Stimulated activated CD4-positive, alpha-beta T cell treated with anti-CD3 and anti-CD28 coated beads, Interleukin-1b, Interleukin-23, amount 100 ng/mL, for 24 hours (primary cell): ENCODE data around the gene PDIA3.
"Not testable (repeated sequence)": the region's sequence is repeated elsewhere in the genome, so short reads cannot be mapped to it uniquely, and the experiment has no call there.

Experiments used
- DNase-seq, 4 experiments: peaks; one replicate each; pipeline ENCODE4 v3.0.0-alpha.2; 2020; ENCODE audit warnings: low read depth in 4 of 4, low spot score in 1 of 4

Gene PDIA3

DNA sequence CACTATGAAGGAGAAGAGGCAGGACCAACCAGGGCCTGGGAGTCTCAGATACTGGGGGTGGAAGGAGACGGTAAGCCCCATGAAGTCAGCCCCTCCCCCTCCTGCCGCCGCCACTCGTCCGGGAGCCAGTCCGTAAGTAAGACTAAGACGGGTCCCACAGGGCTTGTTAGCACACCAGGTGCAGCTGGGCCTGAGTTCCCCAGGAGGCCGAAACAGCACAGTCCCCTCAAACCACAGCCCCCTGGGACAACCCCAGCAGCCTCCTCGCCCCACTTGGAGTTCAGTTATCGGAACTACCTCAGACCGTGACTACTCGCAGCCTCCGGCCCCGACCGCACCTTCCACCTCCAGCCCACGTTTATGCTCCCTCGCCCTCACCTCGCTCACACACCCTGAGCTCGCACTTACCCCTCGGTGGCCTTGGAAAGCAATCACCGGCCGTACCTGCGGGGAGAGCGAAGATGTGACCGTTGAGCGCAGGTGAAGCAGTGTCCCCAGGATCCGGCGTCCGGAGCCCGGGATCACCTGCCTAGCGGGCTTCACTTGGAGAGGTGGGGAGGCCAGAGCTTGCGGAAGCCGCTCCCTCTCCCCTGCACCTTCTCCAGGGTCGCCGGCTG, 30.0 kb downstream of the PDIA3 start:
- DNase-seq: no peak

DNA sequence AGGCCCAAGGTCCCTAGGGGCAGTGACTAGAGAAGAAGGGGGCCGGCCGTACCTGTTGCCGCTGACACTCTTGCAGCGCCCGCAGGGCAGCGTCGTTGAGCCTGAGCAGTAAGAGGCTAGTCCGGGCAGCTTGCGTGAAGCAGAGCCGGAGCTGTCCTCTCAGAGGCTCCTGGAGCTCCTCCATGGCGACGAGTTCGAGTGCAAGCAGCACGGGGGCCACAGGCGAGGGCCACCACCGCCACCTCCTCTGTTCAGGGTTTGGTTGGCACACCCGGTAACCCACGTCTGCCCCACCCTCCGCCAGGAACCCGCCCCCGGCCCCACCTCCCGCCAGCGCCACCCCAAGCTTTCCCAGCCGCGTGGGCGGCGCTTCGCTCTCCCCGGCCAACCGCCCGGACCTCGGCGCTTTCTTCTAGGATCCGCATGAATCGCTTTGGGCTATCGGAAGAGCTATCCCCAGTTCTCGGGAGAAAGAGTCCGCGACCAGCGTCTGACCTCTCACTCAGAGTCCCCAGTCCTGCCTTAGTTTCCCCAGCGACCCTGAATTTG, 30.6 kb downstream of the PDIA3 start, which contains the start of gene ELL3:
ELL3 (minus strand) TSS at position 249 of the 549 bp plus-strand sequence; CDS start at position 184, 65 bp downstream.
- peak; percentile 38 to 73 (median 54) for DNase-seq

DNA sequence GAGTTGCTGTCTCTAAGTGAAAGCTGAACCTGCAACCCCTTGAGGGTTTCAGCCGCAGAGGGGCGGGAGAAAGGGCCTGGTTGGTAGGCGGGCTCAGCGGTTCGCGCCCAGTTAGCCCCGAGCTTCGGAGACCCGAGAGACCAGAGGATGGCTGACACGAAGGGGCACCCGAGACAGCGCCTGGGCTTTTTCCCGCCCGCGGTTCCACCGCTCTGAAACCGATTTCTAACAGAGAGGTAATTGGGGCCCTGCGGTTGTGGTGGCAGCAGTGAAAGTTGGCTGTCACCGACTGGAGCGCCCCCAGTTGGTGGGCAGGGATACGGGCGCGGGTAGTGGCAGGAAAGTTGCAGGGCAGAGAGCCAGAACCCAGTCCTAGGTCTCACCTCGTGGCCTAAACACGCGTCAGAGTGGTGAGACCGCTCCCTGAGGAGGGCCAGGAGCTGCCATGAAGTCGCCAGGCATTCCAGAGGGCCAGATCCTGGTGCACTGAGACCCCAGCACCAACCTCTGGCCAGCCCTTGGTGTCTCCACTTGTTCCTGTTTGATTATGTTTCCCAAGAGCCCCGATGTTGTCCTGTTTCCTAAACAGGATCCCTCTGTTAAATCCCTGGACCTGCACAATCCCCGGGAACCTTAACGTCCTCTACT, 31.2 kb downstream of the PDIA3 start:
- DNase-seq: peak; percentile 58 to 82 (median 69)

DNA sequence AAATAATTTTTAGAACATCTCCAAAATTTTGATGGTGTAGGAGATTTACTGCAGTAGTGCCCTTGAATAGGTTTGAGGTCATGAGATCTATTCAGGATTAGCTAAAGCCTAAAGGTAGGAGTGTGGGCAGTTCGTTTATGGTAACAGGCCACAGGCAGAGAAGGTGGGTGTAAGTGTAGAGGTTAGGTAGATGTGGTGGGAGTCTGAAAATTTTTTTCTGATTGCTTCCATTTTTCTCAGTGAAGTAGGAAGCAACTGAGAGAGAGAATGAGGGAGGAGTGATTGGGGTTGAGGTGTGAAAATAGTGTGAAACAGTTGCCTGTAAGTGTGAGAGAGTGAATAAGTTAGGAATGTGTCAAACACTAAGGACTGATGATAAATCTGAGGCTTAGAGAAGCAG, 32.8 kb downstream of the PDIA3 start:
- no peak for DNase-seq

DNA sequence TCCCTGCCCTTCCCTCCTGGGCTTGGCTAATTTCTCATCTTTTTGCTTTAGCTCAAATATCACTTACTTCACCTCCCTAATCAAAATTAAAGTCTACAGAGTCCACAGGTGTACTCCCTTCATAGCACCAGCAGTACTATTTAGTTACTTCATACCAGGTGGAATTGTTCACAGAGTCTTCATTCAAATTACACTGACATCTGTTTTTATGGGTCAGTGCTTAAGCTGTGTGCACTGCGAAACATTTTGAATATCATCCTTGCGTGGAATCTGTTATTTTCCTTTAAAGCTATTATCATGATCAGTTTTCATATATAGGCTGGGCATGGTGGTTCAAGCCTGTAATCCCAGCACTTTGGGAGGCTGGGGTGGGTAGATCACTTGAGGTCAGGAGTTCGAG, 43.2 kb downstream of the PDIA3 start:
- DNase-seq: no peak

DNA sequence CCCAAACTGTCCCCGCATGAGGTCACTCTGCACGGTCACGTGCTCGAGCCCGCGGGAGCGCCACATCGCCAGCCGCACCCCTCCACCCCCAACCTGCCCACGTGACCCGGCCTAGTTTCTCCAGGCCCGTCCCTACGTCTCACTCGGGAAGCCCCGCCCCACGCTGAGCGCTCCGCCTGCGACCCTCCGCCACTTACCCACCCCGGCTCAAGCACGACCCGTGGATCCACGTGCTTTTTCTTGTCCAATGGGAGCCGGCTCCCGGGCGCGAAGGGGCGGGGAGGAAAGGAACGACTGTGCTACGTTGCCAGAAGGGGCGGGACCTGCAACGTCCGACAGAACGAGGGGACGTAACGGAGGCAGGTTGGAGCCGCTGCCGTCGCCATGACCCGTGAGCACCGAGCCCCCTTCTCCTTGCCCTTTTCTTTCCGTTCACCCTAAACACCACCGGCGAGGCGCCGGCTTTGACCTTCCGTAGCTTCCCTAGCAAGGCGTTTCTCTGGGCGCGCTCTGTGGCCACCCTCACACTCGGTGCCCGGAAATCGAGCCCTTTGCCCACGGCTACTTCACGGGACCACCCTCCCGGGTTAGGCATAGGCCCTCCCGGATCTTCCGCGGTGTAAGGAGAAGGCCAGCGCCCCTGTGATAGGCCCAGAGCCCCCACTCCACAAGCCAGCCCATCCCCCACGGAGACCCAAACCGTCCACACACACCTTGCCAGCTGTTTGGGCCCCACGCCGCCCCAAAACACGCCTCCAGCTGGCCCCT, 45.9 kb downstream of the PDIA3 start, which contains the start of gene SERF2:
SERF2 (plus strand) TSS at position 328 of the 768 bp plus-strand sequence; CDS start at position 385, 57 bp downstream.
- peak; percentile 97 to 100 (median 99) for DNase-seq

DNA sequence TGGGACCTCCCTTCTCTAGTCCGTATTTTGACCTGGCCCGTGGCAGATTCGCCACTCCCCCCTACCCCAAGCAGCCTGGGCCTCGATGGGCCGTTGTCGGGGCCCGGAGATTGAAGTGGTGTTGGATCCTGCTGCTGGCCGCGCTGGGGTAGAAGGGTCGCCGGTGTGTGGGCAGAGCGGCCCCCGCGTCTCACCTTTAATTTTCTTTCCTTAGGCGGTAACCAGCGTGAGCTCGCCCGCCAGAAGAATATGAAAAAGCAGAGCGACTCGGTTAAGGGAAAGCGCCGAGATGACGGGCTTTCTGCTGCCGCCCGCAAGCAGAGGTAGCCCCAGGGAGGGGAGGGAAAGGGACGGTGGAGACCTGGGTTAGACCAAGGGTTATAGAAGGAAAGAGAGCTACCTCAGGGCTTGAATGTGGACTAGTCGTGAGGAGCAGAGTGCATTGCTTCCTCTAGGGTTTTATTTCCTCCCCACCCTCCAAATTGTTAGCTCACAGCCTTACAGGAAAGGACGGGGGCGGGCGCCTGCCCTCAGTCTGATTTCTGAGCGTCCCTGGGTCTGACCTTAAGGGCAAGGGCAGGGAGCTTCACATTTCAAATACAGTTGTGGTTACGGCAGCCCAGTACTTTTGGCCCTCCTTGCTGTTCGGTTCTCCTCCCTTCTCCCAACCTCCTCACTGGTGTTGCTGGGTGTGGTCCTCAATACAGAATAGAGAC, 46.7 kb downstream of the PDIA3 start:
- no peak for DNase-seq

DNA sequence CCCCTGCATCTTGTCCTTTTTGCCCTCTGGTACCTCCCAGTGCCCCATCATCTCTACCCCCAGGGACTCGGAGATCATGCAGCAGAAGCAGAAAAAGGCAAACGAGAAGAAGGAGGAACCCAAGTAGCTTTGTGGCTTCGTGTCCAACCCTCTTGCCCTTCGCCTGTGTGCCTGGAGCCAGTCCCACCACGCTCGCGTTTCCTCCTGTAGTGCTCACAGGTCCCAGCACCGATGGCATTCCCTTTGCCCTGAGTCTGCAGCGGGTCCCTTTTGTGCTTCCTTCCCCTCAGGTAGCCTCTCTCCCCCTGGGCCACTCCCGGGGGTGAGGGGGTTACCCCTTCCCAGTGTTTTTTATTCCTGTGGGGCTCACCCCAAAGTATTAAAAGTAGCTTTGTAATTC, 47.4 kb downstream of the PDIA3 start:
- no peak for DNase-seq

DNA sequence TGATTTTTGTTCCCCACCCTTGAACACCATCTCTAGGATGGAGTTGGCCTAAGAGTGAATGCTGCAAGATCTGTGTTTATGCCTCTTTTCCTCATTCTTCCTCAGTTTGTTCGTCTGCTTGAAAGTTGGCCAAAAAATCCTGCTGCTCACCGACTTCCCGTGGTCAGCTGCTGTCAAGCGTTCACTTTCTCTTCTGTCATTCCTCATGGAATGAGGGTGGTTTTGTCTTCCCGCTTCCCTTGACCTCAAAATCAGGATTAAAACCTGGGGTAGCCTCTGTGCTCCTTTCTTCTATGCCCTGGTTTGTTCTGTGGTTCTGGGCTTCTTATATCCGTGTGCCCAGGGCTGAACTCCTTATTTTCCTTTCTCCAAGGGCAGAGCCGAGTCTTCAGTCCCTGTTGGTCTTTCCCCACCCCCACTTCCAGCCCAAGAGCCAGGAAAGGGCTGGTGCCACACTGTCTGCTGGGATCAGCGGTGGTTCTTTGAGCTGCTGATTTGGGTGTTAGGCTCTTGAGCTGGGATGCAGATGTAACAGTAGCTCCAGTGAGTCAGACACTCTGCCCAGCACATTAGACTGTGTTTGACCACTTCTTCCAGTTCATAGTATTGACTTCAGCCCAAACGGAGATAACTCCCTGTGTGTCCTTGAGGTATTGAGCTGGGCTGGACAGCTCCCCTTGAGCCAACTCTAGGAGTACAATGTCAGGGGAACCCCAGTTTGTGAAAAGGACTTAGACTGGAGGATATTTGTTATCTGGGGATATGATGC, 48.2 kb downstream of the PDIA3 start:
- no peak for DNase-seq

DNA sequence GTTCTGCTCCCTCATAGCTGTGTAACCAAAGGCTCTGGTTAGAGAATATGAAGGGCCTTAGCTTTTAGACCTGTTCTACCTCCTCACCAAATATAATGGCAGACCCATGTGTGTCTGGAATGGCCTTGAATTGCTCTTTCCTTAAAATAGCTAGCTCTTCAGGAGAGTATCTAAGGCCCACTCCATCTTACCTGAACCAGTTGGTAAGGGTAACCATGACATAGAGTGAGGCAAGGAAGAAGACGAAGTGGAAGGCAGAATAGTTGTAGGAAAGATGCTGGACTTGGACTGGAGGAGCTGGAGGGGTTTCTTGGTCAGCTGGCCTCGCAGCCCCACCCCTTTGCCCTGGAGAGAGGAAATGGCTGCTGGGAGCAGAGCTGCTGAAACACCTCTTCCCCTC, 49.0 kb downstream of the PDIA3 start:
- DNase-seq: no peak

DNA sequence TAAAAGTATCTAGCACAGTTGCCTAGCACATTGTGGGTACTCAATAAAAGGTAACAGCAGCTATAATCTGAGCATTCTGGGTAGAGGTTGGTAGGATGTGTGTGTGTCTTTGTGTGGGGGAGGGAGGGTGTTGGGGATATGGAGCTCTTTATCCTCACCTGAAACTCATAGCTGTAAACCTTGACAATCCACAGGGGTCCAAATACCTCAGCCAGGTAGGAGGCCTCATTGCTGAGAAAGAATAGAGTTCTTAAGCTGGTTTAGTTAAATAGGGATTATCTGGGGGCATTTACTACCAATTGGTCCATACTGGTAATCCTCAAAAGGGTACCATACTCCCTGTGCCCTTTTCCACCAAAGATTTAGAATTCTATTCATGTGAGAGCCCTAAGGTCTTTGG, 49.8 kb downstream of the PDIA3 start:
- DNase-seq: no peak

DNA sequence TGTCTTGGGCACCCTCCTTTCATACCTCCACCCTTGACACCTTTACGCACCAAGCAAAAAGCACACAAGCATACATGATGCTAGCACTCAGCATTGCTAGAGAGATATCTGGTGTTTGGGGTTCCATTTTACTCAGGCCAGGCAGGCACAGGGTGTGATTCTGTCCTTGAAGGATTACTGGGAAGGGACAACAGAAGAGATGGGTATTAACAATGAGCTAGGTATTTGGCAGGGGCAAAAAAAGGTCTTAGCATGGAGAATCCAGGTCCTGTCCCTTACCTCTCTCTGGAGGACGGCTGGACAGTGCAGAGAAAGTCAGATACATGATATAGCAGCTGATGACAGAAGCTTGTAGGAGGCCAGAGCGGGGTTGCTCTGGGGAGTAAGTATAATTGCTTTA, 50.3 kb downstream of the PDIA3 start:
- DNase-seq: no peak

DNA sequence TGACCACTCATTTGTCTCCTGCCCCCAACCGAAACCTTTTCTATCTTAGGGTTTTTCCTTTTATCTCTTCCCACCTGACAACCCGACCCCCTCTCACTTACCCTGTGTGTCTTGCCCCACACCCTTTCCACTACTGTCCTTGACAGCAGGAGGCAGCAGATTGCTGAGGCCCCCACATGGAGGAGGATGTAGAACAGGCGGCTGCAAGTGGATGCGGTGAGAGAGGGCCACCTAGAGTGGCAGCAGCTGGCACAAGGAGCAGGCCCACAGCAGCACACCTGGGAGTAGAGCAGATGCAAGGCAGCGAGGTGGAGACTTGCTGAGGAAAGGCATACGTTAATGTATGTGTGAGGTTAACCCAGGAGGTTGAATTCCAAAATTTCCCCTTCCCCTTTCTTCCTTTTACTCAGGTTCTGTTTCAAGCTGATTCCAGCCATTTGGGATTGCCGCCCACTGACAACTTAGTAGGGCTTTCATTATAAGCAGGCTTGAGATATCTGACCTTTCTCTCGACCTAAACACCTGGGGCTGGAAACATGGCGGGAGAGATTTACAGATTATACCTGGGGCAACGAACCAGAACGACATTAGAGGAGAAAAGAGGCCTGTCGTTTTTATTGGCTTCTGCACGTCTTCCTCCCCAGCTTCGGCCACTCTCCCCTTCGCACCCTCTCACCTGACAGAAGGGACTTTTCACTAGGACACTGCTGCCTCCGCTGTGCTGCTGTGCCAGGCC, 53.1 kb downstream of the PDIA3 start:
- no peak for DNase-seq

DNA sequence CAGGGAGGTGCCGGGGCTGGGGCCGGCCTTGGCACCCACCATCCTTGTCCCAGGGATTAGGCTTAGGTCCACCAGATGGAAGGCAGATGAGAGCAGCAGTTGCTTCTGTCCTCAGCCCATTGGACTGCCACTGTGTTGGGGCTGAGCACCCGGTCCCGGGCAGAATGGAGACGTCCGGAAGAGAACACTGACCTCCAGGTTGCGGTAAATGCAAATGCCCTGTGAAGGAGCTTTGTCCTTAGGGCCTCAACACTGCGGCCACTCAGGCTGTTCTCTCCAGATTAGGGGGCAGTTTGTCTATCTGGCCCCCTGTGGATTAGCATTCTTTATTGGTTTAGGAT, 53.7 kb downstream of the PDIA3 start, which contains the start of gene SERINC4:
SERINC4 (minus strand) TSS at position 276 of the 341 bp plus-strand sequence; CDS start at position 42, 234 bp downstream.
- DNase-seq: no peak

DNA sequence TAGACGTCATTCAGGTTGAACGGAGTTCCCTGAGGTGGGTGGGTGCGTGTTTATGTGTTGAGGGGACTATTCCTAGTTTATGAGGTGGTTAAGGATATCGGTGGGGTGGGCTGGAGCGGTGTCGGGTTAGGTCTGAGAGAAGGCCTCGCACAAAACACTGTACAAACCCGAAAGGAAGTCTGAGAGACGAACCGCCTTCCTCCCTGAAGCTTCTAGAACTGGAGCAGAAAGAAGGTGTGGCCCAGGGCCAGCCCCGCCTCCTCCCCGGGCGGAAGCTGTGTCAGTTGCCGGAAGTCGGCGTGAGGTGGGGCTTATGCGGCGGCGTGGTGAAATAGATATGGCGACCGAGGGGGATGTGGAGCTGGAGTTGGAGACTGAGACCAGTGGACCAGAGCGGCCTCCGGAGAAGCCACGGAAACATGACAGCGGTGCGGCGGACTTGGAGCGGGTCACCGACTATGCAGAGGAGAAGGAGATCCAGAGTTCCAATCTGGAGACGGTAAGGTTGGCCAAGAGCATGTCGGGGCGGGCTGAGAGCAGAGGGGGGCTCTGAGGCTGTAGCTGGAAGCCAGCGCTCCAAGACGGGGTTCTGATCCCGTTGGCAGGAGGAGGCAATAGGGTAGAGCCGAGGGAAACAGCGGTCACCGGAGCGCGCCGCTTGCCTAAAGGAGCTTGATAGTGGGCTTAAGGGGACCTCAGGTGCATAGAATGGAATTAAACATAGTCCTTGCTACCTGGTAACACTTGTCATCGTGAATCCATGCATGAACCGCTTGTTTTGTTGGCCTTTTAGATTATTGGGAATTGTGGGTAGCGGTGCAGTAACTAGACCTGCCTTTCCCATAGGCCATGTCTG, 54.3 kb downstream of the PDIA3 start, which contains the start of gene HYPK:
HYPK (plus strand) TSS at position 314 of the 856 bp plus-strand sequence; CDS start at position 338, 24 bp downstream.
- DNase-seq: peak; percentile 77 to 89 (median 82)

DNA sequence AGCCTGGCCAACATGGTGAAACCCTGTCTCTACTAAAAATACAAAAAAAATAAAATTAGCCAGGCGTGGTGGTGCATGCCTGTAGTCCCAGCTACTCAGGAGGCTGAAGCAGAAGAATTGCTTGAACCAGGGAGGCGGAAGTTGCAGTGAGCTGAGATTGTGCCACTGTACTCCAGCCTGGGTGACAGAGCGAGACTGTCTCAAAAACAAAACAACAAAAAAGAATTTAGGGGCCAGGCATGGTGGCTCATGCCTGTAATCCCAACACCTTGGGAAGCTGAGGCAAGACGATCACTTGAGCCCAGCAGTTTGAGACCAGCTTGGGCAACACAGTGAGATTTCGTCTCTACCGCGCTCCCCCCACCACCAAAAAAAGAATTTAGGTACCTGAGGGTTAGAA, 56.4 kb downstream of the PDIA3 start:
- DNase-seq: not testable (repeated sequence)

DNA sequence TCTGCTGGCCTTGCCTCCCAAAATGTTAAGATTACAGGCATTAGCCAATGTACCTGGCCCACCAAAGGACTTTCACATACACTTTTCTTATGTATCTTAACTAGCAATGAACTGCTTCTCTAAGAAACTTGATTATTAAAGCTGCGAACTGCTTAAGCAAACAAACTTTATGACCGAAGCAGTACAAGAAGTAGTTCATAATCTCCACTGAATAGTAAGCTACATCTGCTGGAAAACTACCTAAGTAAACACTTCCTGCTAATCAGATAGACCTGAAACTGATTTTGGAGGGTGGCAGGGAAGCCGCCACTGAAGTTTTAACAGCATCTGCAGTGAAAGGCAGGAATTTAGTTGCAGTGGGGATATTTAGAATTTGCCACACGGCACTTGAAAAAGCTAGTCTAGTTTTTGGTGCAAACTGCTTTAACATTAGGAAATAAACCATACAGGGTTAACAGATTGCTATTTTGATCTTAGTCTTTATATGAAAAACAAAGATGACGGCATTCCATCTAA, 62.3 kb downstream of the PDIA3 start:
- DNase-seq: no peak

DNA sequence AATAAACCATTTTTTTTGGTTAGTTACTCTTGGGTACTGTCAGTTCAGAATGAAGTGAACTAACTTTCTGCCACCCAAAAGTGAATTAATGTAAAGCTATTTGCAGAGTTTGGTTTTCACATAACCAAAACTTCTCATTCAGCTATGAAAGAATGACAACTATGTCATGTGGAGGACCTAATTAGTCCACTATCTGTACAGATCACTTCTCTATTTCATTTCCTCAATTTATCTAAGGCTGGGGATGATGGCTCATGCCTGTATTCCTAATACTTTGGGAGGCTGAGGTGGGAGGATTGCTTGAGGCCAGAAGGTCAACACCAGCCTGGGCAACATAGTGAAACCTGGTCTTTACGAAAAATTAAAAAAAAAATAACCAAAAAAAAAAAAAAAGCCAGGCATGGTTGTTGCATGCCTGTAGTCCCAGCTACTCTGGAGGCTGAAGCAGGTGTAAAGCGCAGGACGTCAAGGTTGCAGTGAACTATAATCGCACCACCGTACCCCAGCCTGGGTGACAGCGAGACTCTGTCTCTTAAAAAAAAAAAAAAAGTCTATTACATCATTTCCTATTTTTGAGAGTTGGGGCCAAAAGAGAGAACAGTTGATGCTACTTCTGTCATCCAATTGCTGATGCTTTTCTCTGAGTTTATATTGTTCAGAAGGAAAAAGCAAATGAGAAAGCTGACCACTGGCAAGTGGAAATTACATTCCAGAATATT, 62.9 kb downstream of the PDIA3 start:
- no peak for DNase-seq
